Astrocyte of the cerebellum (primary cell): ENCODE data around the gene PPP6R2.
"Not testable (repeated sequence)": the region's sequence is repeated elsewhere in the genome, so short reads cannot be mapped to it uniquely, and the experiment has no call there.

Experiments
- DNase-seq: peaks from one replicate; pipeline ENCODE4 v3.0.0-alpha.2; 2011; ENCODE audit warnings: low read depth
- H3K4me3 ChIP-seq: 2 replicates; pipeline ENCODE4 v1.5.1; 2011; ENCODE audit warnings: mild to moderate bottlenecking, low read depth, low read length, moderate library complexity
- in situ Hi-C: cut with HindIII; loops from 2 replicates; pipeline ENCODE4 v1.10.0; 2017; ENCODE audit warnings: low sequenced_read_pairs
- TF ChIP-seq, protein P1 (sequence below): IDR thresholded peaks from 2 replicates; pipeline ENCODE4 v1.5.1; 2012; ENCODE audit warnings: low read length, low read depth, moderate library complexity, mild to moderate bottlenecking; ENCODE audit errors: missing control alignments

PPP6R2 gene

DNA sequence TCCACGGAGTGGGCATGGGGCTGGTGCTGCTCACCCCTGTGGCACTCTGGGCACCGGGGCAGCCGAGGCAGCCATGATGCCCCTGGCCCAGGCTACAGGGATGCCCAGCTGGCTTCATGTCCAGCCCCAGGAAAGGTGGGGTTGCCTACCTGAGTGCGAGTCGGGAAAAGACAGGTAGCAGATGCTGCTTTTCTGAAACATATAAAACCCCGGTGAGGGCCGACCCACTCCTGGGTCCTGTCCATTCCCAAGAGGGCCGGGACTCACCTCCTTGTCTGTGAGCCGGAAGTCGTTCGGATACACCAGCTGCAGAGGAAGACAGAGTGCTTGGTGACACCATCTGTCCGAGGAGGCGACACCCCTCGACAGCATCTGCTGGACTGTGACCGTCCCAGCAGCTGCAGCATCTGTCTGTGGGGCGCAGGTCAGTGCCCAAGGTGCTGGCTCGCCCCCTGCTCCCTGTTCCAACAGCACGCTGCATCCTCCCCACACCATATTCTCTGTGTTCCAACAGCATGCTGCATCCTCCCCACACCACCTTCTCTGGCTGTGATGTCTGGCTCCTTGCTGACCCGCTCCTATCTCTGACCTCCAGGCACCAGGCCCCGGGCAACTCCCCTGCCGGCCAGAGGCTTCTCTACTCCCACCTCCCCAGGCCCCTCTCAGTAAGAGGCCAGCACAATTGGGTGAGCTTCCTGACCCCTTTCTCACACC is 24.3 kb upstream of the PPP6R2 start:
- TF ChIP-seq, protein P1, sequence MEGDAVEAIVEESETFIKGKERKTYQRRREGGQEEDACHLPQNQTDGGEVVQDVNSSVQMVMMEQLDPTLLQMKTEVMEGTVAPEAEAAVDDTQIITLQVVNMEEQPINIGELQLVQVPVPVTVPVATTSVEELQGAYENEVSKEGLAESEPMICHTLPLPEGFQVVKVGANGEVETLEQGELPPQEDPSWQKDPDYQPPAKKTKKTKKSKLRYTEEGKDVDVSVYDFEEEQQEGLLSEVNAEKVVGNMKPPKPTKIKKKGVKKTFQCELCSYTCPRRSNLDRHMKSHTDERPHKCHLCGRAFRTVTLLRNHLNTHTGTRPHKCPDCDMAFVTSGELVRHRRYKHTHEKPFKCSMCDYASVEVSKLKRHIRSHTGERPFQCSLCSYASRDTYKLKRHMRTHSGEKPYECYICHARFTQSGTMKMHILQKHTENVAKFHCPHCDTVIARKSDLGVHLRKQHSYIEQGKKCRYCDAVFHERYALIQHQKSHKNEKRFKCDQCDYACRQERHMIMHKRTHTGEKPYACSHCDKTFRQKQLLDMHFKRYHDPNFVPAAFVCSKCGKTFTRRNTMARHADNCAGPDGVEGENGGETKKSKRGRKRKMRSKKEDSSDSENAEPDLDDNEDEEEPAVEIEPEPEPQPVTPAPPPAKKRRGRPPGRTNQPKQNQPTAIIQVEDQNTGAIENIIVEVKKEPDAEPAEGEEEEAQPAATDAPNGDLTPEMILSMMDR, result no peak
- in situ Hi-C loops, result no loop called here
- DNase-seq, result no peak

DNA sequence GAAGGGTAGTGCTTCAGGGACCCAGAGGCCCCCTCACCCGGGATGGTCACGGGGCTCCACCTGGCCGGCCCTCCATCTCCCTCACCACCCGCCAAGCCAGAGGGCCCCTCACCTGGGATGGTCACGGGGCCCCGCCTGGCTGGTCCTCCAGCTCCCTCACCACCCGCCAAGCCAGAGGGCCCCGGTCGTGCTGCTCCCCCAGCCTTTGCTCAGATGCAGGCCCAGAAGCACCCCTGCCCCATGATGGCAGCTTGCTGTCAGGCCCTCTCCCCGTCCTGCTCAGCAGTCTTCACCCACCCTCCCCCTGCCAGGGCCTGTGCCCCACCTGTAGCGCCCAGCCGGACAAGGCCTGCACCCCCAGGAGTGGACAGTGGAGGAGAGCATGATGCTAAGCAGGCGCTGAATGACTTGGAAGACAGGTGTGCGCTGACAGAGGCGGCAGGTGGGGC is 23.6 kb upstream of the PPP6R2 start:
- H3K4me3 ChIP-seq, result no peak overlapping the region
- in situ Hi-C loops, result no loop called here
- TF ChIP-seq, protein P1, result no peak
- no peak for DNase-seq

More for the DNA sequence above, 24.3 kb upstream of the PPP6R2 start:
- H3K4me3 ChIP-seq, result no peak overlapping the region

DNA sequence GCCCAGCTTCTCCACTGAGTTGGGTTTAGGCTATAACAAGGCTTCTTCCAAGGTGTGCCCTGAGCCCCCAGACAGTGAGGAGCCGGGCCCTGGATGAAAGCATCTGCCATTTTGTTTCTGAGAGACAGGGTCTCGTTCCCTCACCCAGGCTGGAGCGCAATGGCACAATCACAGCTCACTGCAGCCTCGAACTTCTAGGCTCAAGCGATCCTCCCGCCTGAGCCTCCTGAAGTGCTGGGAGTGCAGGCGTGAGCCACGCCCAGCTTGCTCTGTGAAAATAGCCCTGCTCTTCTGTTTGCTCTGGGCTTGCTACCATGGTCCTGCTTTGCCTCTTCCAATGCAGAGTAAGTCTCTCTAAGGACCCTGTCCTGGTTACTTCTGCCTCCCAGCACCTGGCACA is 23.0 kb upstream of the PPP6R2 start:
- H3K4me3 ChIP-seq, result no peak overlapping the region
- in situ Hi-C loops, result no loop called here
- TF ChIP-seq, protein P1, result no peak
- no peak for DNase-seq

DNA sequence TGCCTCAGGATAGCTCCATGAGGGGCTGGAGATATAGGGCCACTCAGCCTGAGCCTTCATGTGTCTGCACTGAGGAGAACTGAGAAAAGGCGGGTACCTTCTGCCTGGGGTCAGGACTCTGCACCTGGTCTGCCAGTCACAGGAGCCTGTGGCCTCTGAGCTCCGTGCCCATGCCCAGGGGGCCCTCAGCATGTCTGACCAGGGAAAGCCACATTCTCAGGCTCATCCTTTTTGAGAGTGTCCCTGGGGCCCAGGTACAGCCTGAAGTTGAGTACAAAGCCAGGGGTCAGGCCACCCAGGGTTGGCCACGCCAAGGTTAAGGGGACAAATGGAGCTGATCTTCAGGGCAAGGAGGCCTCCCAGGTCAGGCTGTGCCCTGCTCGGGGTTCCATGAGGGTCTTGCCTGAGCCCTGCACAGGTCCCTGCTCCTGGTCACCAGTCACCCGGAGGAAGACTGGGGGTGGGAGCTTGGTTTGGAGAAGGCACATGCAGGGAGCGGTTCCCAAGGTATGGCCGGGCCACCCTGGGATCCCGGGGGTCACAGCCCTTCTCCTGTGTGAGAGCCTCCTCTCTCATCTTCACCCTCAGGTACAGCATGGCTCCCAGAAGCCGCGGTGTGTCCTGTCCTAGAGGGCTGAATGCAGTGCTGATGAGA is 22.3 kb upstream of the PPP6R2 start:
- in situ Hi-C loops, result no loop called here
- TF ChIP-seq, protein P1, result no peak
- DNase-seq, result no peak
- H3K4me3 ChIP-seq, result no peak overlapping the region

DNA sequence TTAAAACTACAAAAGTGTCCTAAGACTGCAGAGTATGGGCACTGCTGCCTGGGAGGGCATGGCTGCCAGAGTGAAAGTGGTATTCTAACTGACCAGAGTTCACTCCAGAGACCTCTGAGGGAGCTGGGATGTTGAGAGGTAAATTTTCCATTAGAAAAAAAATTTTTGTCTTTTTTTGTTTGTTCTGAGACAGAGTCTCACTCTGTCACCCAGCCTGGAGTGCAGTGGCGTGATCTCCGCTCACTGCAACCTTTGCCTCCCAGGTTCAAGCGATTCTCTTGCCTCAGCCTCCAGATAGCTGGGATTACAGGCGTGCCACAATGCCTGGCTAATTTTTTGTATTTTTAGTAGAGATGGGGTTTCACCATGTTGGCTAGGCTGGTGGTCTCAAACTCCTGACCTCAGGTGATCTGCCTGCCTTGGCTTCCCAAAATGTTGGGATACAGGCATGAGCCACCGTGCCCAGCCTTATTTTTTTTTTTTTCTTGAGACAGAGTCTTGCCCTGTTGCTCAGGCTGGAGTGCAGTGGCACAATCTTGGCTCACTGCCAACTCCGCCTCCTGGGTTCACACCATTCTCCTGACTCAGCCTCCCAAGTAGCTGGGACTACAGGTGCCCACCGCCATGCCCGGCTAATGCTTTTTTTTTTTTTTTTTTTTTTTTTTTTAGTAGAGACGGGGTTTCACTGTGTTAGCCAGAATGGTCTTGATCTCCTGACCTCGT is 20.6 kb upstream of the PPP6R2 start:
- in situ Hi-C loops, DNase-seq: not testable (repeated sequence)

DNA sequence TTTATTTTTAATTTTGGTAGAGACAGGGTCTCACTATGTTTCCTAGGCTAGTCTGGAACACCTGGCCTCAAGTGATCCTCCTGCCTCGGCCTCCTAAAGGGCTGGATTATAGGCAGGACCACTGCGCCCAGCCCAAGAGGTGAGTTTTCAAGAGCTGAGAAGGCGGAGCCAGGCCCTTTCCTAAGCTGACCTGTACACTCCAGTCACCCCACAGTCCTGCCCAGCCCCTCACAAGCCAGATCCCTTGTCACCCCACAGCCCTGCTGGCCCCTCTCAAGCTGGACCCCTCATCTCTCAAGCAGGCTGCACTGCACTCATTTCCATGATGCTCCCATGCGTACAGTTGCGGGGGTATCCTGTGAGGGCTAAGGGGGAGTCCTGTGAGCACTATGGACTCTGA is 19.2 kb upstream of the PPP6R2 start:
- in situ Hi-C loops, result no loop called here
- no peak for DNase-seq
- H3K4me3 ChIP-seq, result no peak overlapping the region
- TF ChIP-seq, protein P1, result no peak

More for the DNA sequence above, 20.6 kb upstream of the PPP6R2 start:
- not testable (repeated sequence) for H3K4me3 ChIP-seq
